GM12878 (cell line): ENCODE measurements around the gene POU5F2. TPM values are rescaled to one million over a fixed set of nuclear protein-coding genes. Genes with fewer than 3 reads are reported as not detected.

ENCODE experiments used
- ATAC-seq: fragments of 200-7000 bp; cut with Tn5 transposase; 3 replicates; pipeline ENCODE4 v1.9.1; 2020; ENCODE audit warnings: mild to moderate bottlenecking, moderate library complexity
- BruUV-seq: library from RNA; stranded (reverse); fragments of 400-500 nt; replicated peaks from 2 replicates; lab custom pipeline; 2021; lab: Mats Ljungman, UMichigan
- CTCF ChIA-PET: fragments of 300-600 bp; sonication (Branson Sonifier 250); formaldehyde crosslinking; extraction: SDS; loops from one replicate; lab custom pipeline; 2021; ENCODE audit warnings: inconsistent platforms; lab: Yijun Ruan, JAX
- POLR2A ChIA-PET: fragments of 350-600 bp; formaldehyde crosslinking; extraction: SDS; loops from one replicate; lab custom pipeline; 2021; ENCODE audit warnings: inconsistent platforms; lab: Charles Lee
- RAD21 ChIA-PET: fragments of 300-600 bp; sonication (Branson Sonifier 250); formaldehyde crosslinking; loops from one replicate; lab custom pipeline; 2023; ENCODE audit warnings: antibody characterized with exemption; ENCODE audit not compliant: unreplicated experiment; lab: Charles Lee
- SMC1A ChIA-PET: fragments of 300-600 bp; sonication (Branson Sonifier 250); formaldehyde crosslinking; loops from one replicate; lab custom pipeline; 2023; ENCODE audit not compliant: unreplicated experiment, uncharacterized antibody; lab: Charles Lee
- DNase-seq: peaks from one replicate; pipeline ENCODE4 v3.0.0-alpha.2; 2011; ENCODE audit warnings: low read depth, low spot score
- FAIRE-seq: peaks from 3 replicates; lab custom pipeline; 2011; peaks lifted over from hg19 to GRCh38; lab: Jason Lieb, UNC
- H2AFZ ChIP-seq: 2 replicates; pipeline ENCODE4 v1.6.0; 2011; ENCODE audit warnings: low read depth, low read length, control low read depth; ENCODE audit not compliant: control insufficient read depth
- H3K27ac ChIP-seq: 2 replicates; pipeline ENCODE4 v1.5.1; 2011; ENCODE audit warnings: control low read depth; ENCODE audit not compliant: control insufficient read depth, insufficient read depth
- H3K27me3 ChIP-seq, 2 experiments: replicated peaks in 1 of 2; 2 replicates each; pipeline versions ENCODE4 v1.6.0 to v1.6.1; 2011; ENCODE audit warnings: low read length in 1 of 2; ENCODE audit not compliant: control insufficient read depth in 2 of 2, insufficient read depth in 2 of 2
- H3K36me3 ChIP-seq, 2 experiments: 2 replicates each; pipeline ENCODE4 v1.5.1; 2011; ENCODE audit warnings: low read length in 1 of 2; ENCODE audit not compliant: control insufficient read depth in 2 of 2, insufficient read depth in 2 of 2
- H3K4me1 ChIP-seq: 2 replicates; pipeline ENCODE4 v1.6.1; 2011; ENCODE audit warnings: mild to moderate bottlenecking, low read length, moderate library complexity, mixed read lengths; ENCODE audit not compliant: control insufficient read depth, insufficient read depth
- H3K4me2 ChIP-seq: 2 replicates; pipeline ENCODE4 v1.6.0; 2011; ENCODE audit warnings: control low read depth; ENCODE audit not compliant: control insufficient read depth, insufficient read depth
- H3K4me3 ChIP-seq: fragments of 200-600 bp; sonication (generic); 2 replicates; pipeline ENCODE4 v1.5.1; 2016
- H3K79me2 ChIP-seq: 2 replicates; pipeline ENCODE4 v1.6.0; 2011; ENCODE audit warnings: low read length; ENCODE audit not compliant: control insufficient read depth, insufficient read depth
- H3K9ac ChIP-seq: 2 replicates; pipeline ENCODE4 v1.8.0; 2011; ENCODE audit warnings: low read length, control low read depth, mixed read lengths; ENCODE audit not compliant: control insufficient read depth, insufficient read depth
- H3K9me3 ChIP-seq: replicated peaks from 3 replicates; pipeline ENCODE4 v1.5.1; 2011; ENCODE audit warnings: mild to moderate bottlenecking, low read length; ENCODE audit not compliant: control insufficient read depth, insufficient read depth
- H4K20me1 ChIP-seq: 2 replicates; pipeline ENCODE4 v1.6.0; 2011; ENCODE audit not compliant: control insufficient read depth, insufficient read depth
- BRCA1 ChIP-seq: IDR thresholded peaks from 2 replicates; pipeline ENCODE4 v1.6.1; 2011; ENCODE audit warnings: low read depth, low read length, improper control_type of control experiment
- CBX5 ChIP-seq: sonication (generic); IDR thresholded peaks from 2 replicates; pipeline ENCODE4 v1.6.1; 2016; ENCODE audit warnings: low read depth, moderate library complexity, mild to moderate bottlenecking, inconsistent platforms
- CEBPB ChIP-seq, 2 experiments: fragments of 150-350 bp in 1 of 2; IDR thresholded peaks; 2 replicates each; pipeline ENCODE4 v1.6.1; 2012 to 2014; ENCODE audit warnings: low read depth in 2 of 2, low read length in 2 of 2, borderline replicate concordance in 1 of 2, inconsistent platforms in 1 of 2
- CHD4 ChIP-seq: fragments of 200-600 bp; sonication (generic); IDR thresholded peaks from 2 replicates; pipeline ENCODE4 v1.6.1; 2016; ENCODE audit warnings: mild to moderate bottlenecking
- EZH2 ChIP-seq: IDR thresholded peaks from 2 replicates; pipeline ENCODE4 v1.6.1; 2012; ENCODE audit warnings: low read depth, mild to moderate bottlenecking, control low read depth, inconsistent platforms, low read length, borderline replicate concordance; ENCODE audit not compliant: control insufficient read depth
- GATAD2B ChIP-seq: fragments of 450-650 bp; conservative IDR thresholded peaks from 2 replicates; pipeline ENCODE4 v1.6.1; 2017; ENCODE audit warnings: low read depth, mild to moderate bottlenecking, moderate library complexity
- IRF4 ChIP-seq: IDR thresholded peaks from 2 replicates; pipeline ENCODE4 v1.6.1; 2011; ENCODE audit warnings: low read depth, low read length
- KDM1A ChIP-seq: fragments of 200-600 bp; sonication (generic); IDR thresholded peaks from 2 replicates; pipeline ENCODE4 v1.6.1; 2016; ENCODE audit warnings: borderline replicate concordance
- MXI1 ChIP-seq: fragments of 150-350 bp; IDR thresholded peaks from 2 replicates; pipeline ENCODE4 v1.6.1; 2011; ENCODE audit warnings: low read depth, mild to moderate bottlenecking, inconsistent platforms, low read length, improper control_type of control experiment
- MYC ChIP-seq: IDR thresholded peaks from 2 replicates; pipeline ENCODE4 v1.6.1; 2011; ENCODE audit warnings: mild to moderate bottlenecking, low read length, moderate library complexity, inconsistent platforms; ENCODE audit not compliant: insufficient read depth, insufficient replicate concordance, insufficient read length, severe bottlenecking
- POLR2A ChIP-seq: IDR thresholded peaks from 2 replicates; pipeline ENCODE4 v1.6.1; 2011; ENCODE audit warnings: low read depth, mild to moderate bottlenecking, low read length
- RUNX3 ChIP-seq: IDR thresholded peaks from 2 replicates; pipeline ENCODE4 v1.6.1; 2012; ENCODE audit warnings: low read length, inconsistent platforms
- SIN3A ChIP-seq: IDR thresholded peaks from 2 replicates; pipeline ENCODE4 v1.6.1; 2012; ENCODE audit warnings: low read depth, low read length, improper control_type of control experiment
- YY1 ChIP-seq: IDR thresholded peaks from 2 replicates; pipeline ENCODE4 v1.6.1; 2011; ENCODE audit warnings: low read depth, mild to moderate bottlenecking, low read length
- WGBS: methylation state at CpG from one replicate; pipeline ENCODE4 v1.1.6; 2016; ENCODE audit warnings: low lambda C conversion rate; ENCODE audit not compliant: insufficient replicate concordance, insufficient coverage; ENCODE audit errors: missing lambda C conversion rate; 5-methylcytosine and 5-hydroxymethylcytosine counted together
- in situ Hi-C: fragments of 300-500 bp; cut with MboI; formaldehyde crosslinking; loops from 9 replicates; pipeline ENCODE4 v1.14.3; 2018; ENCODE audit warnings: mixed read lengths
- intact Hi-C: fragments of 100-400 bp; cut with micrococcal nuclease; formaldehyde crosslinking; loops from one replicate; pipeline ENCODE4 v1.14.2; 2022; ENCODE audit not compliant: unreplicated experiment
- polyA plus RNA-seq, 11 experiments: library from polyadenylated mRNA; depleted of rRNA in 4 of 11; unstranded in 6 of 11; stranded (reverse) in 5 of 11; fragments of >200 nt; fragmentation: Nextera tagmentation in 4 of 11; fragmentation: Illumina TruSeq in 1 of 11; extraction: Ambion mirVana in 4 of 11; extraction: Trizol in 1 of 11; gene quantifications; 1 replicate in 1 of 11; 2 replicates in 10 of 11; pipeline versions ENCODE4 v1.2.1 to v1.2.3, GENCODE V29; 2011 to 2016; ENCODE audit warnings: inconsistent platforms in 2 of 11, missing spikeins in 2 of 11, low read depth in 1 of 11
- total RNA-seq, 4 experiments: library from RNA; depleted of rRNA in 3 of 4; stranded (reverse); fragments of >200 nt in 3 of 4; fragmentation: Illumina TruSeq in 1 of 4; extraction: Trizol in 1 of 4; gene quantifications; 2 replicates each; pipeline versions ENCODE4 v1.2.1 to v1.2.3, GENCODE V29; 2013 to 2021
- TF ChIP-seq, protein P1 (sequence below): fragments of 450-650 bp; formaldehyde crosslinking; IDR thresholded peaks from 2 replicates; pipeline ENCODE4 v1.4.0; 2022; ENCODE audit warnings: mild to moderate bottlenecking, moderate library complexity
- TF ChIP-seq, protein P2 (sequence below): IDR thresholded peaks from 2 replicates; pipeline ENCODE4 v1.6.1; 2012; ENCODE audit warnings: low read depth, low read length, improper control_type of control experiment
- TF ChIP-seq, protein P3 (sequence below): IDR thresholded peaks from 2 replicates; pipeline ENCODE4 v1.6.1; 2011; ENCODE audit warnings: borderline replicate concordance, low read depth, mild to moderate bottlenecking, moderate library complexity, mixed read lengths, low read length; ENCODE audit not compliant: insufficient read depth; ENCODE audit errors: extremely low read length
- TF ChIP-seq, protein P4 (sequence below): fragments of 450-650 bp; IDR thresholded peaks from 2 replicates; pipeline ENCODE4 v1.6.1; 2017; ENCODE audit warnings: mild to moderate bottlenecking

POU5F2 gene
- total and polyA plus RNA-seq, 10 of the 15 experiments (the other 5 are each of a cell fraction or from before 2014, with no cell fraction given) = under 0.01 to 1.4 (median 0.28) TPM

DNA sequence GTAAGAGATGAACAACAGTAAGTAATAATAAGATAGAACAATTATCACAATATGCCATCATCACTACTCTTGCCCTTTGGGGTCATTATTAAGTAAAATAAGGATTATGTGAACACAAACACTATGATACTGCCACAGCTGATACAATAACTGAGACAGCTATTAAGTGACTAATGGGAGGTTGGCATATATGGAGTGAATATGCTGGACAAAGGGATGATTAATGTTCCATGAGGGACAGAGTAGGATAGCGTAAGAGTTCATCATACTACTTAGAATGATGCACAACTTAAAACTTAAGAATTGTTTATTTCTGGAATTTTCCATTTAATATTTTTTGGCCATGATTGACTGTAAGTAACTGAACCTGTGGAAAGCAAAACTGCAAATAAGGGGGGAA, 16.6 kb downstream of the POU5F2 start:
- CTCF ChIA-PET = interaction anchor here (1.2 kb wide), 1 partner anchor 77 kb away, joined by 4 read pairs; no protein-coding TSS in a partner anchor
- Histone ChIP-seq H3K27ac (no peak overlapping the region), H3K9me3 (no peaks in the 10 kb centered on the region)

More for the DNA sequence above, 16.6 kb downstream of the POU5F2 start:
- ChIA-PET SMC1A (no interaction called here), POLR2A (no interaction called here)
- Histone ChIP-seq H3K4me3 (no peak overlapping the region), H3K79me2 (no peaks in the 10 kb centered on the region), H2AFZ (no peak overlapping the region)
- no peak for ATAC-seq
- no TSS peak for BruUV-seq
- TF ChIP-seq, protein P1, sequence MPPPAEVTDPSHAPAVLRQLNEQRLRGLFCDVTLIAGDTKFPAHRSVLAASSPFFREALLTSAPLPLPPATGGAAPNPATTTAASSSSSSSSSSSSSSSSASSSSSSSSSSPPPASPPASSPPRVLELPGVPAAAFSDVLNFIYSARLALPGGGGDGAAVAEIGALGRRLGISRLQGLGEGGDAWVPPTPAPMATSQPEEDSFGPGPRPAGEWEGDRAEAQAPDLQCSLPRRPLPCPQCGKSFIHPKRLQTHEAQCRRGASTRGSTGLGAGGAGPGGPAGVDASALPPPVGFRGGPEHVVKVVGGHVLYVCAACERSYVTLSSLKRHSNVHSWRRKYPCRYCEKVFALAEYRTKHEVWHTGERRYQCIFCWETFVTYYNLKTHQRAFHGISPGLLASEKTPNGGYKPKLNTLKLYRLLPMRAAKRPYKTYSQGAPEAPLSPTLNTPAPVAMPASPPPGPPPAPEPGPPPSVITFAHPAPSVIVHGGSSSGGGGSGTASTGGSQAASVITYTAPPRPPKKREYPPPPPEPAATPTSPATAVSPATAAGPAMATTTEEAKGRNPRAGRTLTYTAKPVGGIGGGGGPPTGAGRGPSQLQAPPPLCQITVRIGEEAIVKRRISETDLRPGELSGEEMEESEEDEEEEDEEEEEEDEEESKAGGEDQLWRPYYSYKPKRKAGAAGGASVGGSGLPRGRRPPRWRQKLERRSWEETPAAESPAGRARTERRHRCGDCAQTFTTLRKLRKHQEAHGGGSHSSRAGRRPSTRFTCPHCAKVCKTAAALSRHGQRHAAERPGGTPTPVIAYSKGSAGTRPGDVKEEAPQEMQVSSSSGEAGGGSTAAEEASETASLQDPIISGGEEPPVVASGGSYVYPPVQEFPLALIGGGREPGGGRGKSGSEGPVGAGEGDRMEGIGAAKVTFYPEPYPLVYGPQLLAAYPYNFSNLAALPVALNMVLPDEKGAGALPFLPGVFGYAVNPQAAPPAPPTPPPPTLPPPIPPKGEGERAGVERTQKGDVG (CRISPR knock-in tag) = no peak
- no peak for TF ChIP-seq MXI1
- TF ChIP-seq MYC = no peak
- TF ChIP-seq RUNX3 = no peak
- no peak for TF ChIP-seq CHD4
- no peak for TF ChIP-seq EZH2
- no peak for TF ChIP-seq GATAD2B
- no peak for TF ChIP-seq SIN3A
- TF ChIP-seq, protein P2, sequence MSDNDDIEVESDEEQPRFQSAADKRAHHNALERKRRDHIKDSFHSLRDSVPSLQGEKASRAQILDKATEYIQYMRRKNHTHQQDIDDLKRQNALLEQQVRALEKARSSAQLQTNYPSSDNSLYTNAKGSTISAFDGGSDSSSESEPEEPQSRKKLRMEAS = no peak
- TF ChIP-seq, protein P3, sequence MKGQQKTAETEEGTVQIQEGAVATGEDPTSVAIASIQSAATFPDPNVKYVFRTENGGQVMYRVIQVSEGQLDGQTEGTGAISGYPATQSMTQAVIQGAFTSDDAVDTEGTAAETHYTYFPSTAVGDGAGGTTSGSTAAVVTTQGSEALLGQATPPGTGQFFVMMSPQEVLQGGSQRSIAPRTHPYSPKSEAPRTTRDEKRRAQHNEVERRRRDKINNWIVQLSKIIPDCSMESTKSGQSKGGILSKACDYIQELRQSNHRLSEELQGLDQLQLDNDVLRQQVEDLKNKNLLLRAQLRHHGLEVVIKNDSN = no peak
- no peak for TF ChIP-seq IRF4
- no peak for TF ChIP-seq BRCA1
- TF ChIP-seq, protein P4, sequence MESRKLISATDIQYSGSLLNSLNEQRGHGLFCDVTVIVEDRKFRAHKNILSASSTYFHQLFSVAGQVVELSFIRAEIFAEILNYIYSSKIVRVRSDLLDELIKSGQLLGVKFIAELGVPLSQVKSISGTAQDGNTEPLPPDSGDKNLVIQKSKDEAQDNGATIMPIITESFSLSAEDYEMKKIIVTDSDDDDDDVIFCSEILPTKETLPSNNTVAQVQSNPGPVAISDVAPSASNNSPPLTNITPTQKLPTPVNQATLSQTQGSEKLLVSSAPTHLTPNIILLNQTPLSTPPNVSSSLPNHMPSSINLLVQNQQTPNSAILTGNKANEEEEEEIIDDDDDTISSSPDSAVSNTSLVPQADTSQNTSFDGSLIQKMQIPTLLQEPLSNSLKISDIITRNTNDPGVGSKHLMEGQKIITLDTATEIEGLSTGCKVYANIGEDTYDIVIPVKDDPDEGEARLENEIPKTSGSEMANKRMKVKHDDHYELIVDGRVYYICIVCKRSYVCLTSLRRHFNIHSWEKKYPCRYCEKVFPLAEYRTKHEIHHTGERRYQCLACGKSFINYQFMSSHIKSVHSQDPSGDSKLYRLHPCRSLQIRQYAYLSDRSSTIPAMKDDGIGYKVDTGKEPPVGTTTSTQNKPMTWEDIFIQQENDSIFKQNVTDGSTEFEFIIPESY = no peak
- TF ChIP-seq YY1 = no peak
- TF ChIP-seq KDM1A = no peak
- no peak for TF ChIP-seq CEBPB (IDR thresholded peaks at IDR 0.05; ENCODE audit: borderline replicate concordance in 1 of 2, low read depth in 2 of 2, low read length in 2 of 2)
- no peak for TF ChIP-seq CBX5
- no peak for TF ChIP-seq POLR2A
- TF ChIP-seq, all 136 proteins: peak for 0
- DNase-seq (no peak), FAIRE-seq (no peak)
- H3K27me3 ChIP-seq = no peaks in the 10 kb centered on the region
- no peak overlapping the region for H3K9ac ChIP-seq
- RAD21 ChIA-PET = no interaction called here
- H3K36me3 ChIP-seq = no peaks in the 10 kb centered on the region
- no peaks in the 10 kb centered on the region for H3K4me1 ChIP-seq
- H3K4me2 ChIP-seq = no peak overlapping the region
- H4K20me1 ChIP-seq = no peaks in the 10 kb centered on the region
- intact Hi-C loops = no loop called here
- in situ Hi-C loops = no loop called here
- 100% methylated on average over 1 of the region's 1 CpG for WGBS
